ENCODE measurements around the gene NBEA.

Gene NBEA

DNA sequence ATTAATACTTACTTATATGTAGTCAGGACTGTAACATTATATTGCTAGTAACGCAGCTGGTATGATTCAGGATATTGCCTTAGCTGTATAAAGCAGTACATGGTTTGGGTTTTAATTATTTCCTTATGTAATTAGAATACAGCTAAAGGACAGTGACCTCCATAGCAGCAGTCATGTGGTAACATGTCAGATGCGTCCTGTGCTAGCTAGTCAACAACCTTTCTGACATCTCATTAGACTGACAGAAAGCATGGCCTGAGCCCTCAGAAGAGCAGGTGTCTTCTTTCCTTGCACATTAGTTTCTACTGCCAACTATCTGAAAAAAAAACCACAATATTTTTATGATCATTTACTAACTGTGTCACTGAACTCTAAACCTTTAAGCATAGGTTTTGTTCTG is 412.2 kb downstream of the NBEA start:
- TF ChIP-seq REPIN1 (tag by site-specific recombination; IDR thresholded peaks at IDR 0.05; ENCODE audit: low read depth) (no peak), ZNF354C (tag by site-specific recombination; IDR thresholded peaks at IDR 0.05; ENCODE audit: borderline replicate concordance, low read depth) (no peak), ZNF211 (tag by site-specific recombination; IDR thresholded peaks at IDR 0.05; ENCODE audit: low read depth) (no peak), ZNF473 (tag by site-specific recombination; IDR thresholded peaks at IDR 0.05) (no peak), GLIS2 (tag by site-specific recombination; IDR thresholded peaks at IDR 0.05) (no peak), ZFHX2 (tag by site-specific recombination; conservative IDR thresholded peaks at IDR 0.05) (no peak), ZNF174 (tag by site-specific recombination; IDR thresholded peaks at IDR 0.05) (no peak), ZBTB48 (tag by site-specific recombination; IDR thresholded peaks at IDR 0.05) (no peak), ZNF394 (tag by site-specific recombination; IDR thresholded peaks at IDR 0.05; ENCODE audit: borderline replicate concordance) (no peak), BCL11B (tag by site-specific recombination; IDR thresholded peaks at IDR 0.05; ENCODE audit: low read depth) (no peak), ZXDB (tag by site-specific recombination; IDR thresholded peaks at IDR 0.05) (no peak), ZBTB21 (tag by site-specific recombination; IDR thresholded peaks at IDR 0.05) (no peak), ZNF600 (tag by site-specific recombination; IDR thresholded peaks at IDR 0.05) (no peak), TRIM28 (IDR thresholded peaks at IDR 0.05; ENCODE audit: borderline replicate concordance, low read length) (no peak), SP2 (tag by site-specific recombination; IDR thresholded peaks at IDR 0.05) (no peak)
- TF ChIP-seq, protein P1, sequence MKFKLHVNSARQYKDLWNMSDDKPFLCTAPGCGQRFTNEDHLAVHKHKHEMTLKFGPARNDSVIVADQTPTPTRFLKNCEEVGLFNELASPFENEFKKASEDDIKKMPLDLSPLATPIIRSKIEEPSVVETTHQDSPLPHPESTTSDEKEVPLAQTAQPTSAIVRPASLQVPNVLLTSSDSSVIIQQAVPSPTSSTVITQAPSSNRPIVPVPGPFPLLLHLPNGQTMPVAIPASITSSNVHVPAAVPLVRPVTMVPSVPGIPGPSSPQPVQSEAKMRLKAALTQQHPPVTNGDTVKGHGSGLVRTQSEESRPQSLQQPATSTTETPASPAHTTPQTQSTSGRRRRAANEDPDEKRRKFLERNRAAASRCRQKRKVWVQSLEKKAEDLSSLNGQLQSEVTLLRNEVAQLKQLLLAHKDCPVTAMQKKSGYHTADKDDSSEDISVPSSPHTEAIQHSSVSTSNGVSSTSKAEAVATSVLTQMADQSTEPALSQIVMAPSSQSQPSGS (tag by site-specific recombination; IDR thresholded peaks at IDR 0.05; ENCODE audit: low read depth) = no peak
- TF ChIP-seq, protein P2, sequence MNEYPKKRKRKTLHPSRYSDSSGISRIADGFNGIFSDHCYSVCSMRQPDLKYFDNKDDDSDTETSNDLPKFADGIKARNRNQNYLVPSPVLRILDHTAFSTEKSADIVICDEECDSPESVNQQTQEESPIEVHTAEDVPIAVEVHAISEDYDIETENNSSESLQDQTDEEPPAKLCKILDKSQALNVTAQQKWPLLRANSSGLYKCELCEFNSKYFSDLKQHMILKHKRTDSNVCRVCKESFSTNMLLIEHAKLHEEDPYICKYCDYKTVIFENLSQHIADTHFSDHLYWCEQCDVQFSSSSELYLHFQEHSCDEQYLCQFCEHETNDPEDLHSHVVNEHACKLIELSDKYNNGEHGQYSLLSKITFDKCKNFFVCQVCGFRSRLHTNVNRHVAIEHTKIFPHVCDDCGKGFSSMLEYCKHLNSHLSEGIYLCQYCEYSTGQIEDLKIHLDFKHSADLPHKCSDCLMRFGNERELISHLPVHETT (tag by site-specific recombination; IDR thresholded peaks at IDR 0.05) = no peak
- TF ChIP-seq, protein P3, sequence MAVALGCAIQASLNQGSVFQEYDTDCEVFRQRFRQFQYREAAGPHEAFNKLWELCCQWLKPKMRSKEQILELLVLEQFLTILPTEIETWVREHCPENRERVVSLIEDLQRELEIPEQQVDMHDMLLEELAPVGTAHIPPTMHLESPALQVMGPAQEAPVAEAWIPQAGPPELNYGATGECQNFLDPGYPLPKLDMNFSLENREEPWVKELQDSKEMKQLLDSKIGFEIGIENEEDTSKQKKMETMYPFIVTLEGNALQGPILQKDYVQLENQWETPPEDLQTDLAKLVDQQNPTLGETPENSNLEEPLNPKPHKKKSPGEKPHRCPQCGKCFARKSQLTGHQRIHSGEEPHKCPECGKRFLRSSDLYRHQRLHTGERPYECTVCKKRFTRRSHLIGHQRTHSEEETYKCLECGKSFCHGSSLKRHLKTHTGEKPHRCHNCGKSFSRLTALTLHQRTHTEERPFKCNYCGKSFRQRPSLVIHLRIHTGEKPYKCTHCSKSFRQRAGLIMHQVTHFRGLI (tag by site-specific recombination; IDR thresholded peaks at IDR 0.05) = no peak
- TF ChIP-seq, protein P4, sequence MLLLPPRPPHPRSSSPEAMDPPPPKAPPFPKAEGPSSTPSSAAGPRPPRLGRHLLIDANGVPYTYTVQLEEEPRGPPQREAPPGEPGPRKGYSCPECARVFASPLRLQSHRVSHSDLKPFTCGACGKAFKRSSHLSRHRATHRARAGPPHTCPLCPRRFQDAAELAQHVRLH (tag by site-specific recombination; IDR thresholded peaks at IDR 0.05) = no peak
- Histone ChIP-seq H3K36me3 (ENCODE audit: control insufficient read depth in 2 of 2, insufficient read depth in 1 of 2, low read length in 2 of 2) (no peaks in the 10 kb centered on the region), H3K4me1 (ENCODE audit: control insufficient read depth, insufficient read depth, low read length) (no peaks in the 10 kb centered on the region), H3K9me3 (ENCODE audit: control insufficient read depth, insufficient read depth, low read depth, low read length) (no peaks in the 10 kb centered on the region), H3K4me3 (ENCODE audit: low read depth, low read length) (no peak overlapping the region), H3K27ac (ENCODE audit: extremely low read depth, low read depth, low read length) (no peak overlapping the region)
- ChIA-PET POLR2A (no interaction called here), CTCF (no interaction called here)

DNA sequence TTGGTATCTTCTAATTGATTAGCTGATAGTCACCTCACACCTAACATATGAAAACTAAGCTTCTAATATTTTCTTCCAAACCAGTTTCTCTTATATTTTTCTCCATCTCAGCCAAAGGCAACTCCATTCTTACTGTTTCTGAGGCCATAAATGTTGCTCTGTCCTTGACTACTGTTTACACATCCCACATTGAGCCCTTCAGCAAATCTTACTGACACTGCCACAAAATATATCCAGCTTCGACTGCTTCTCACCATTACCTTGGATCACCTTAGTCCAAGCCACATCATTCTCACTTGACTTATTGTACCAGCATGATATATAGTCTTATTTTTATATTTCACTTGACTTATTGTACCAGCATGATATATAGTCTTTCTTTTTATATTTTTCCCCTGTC is 412.8 kb downstream of the NBEA start:
- CTCF ChIA-PET = no interaction called here
- Histone ChIP-seq H3K9me3 (ENCODE audit: control insufficient read depth, insufficient read depth, low read depth, low read length) (no peaks in the 10 kb centered on the region), H3K4me1 (ENCODE audit: control insufficient read depth, insufficient read depth, low read length) (no peaks in the 10 kb centered on the region), H3K4me3 (ENCODE audit: low read depth, low read length) (no peak overlapping the region), H3K27ac (ENCODE audit: extremely low read depth, low read depth, low read length) (no peak overlapping the region), H3K36me3 (ENCODE audit: control insufficient read depth in 2 of 2, insufficient read depth in 1 of 2, low read length in 2 of 2) (no peaks in the 10 kb centered on the region)
- no peak for TF ChIP-seq ZNF311 (tag by site-specific recombination; IDR thresholded peaks at IDR 0.05; ENCODE audit: borderline replicate concordance)
- TF ChIP-seq ZNF561 (tag by site-specific recombination; IDR thresholded peaks at IDR 0.05; ENCODE audit: borderline replicate concordance) = no peak
- TF ChIP-seq ZBTB17 (tag by site-specific recombination; IDR thresholded peaks at IDR 0.05) = no peak
- POLR2A ChIA-PET = no interaction called here
